HG02885 (cell line): ENCODE data around the gene CPLX4.

ENCODE experiments used
- ATAC-seq: cut with Tn5 transposase; IDR thresholded peaks from one replicate; pipeline ENCODE4 v1.9.1; 2021; ENCODE audit warnings: mild to moderate bottlenecking; ENCODE audit not compliant: unreplicated experiment, poor library complexity

CPLX4 gene

GRCh38 chr18:59308248-59308937, 10.1 kb downstream of the CPLX4 start:
- peak; percentile 93 for ATAC-seq

GRCh38 chr18:59306640-59307039, 11.8 kb downstream of the CPLX4 start:
- ATAC-seq = no peak

- no peak for ATAC-seq
Measured at GRCh38 chr18:59305295-59305694, 13.2 kb downstream of the CPLX4 start.

- ATAC-seq = no peak
Measured at GRCh38 chr18:59303656-59304195, 14.7 kb downstream of the CPLX4 start.

- ATAC-seq = no peak
Measured at GRCh38 chr18:59303006-59303405, 15.4 kb downstream of the CPLX4 start.

GRCh38 chr18:59301929-59302328, 16.5 kb downstream of the CPLX4 start:
- no peak for ATAC-seq

GRCh38 chr18:59300676-59301285, 17.7 kb downstream of the CPLX4 start:
- no peak for ATAC-seq

GRCh38 chr18:59298871-59299270, 19.6 kb downstream of the CPLX4 start:
- no peak for ATAC-seq

- no peak for ATAC-seq
Measured at GRCh38 chr18:59293317-59293716, 25.1 kb downstream of the CPLX4 start.

- ATAC-seq = no peak
Measured at GRCh38 chr18:59286341-59286740, 32.1 kb downstream of the CPLX4 start.

- no peak for ATAC-seq
Measured at GRCh38 chr18:59282341-59282740, 36.1 kb downstream of the CPLX4 start.

GRCh38 chr18:59279722-59280121, 38.7 kb downstream of the CPLX4 start:
- no peak for ATAC-seq

GRCh38 chr18:59279193-59279592, 39.3 kb downstream of the CPLX4 start:
- ATAC-seq = no peak

GRCh38 chr18:59278793-59279192, 39.7 kb downstream of the CPLX4 start:
- ATAC-seq = no peak

GRCh38 chr18:59276047-59276446, 42.4 kb downstream of the CPLX4 start:
- ATAC-seq = no peak

GRCh38 chr18:59275406-59275949, 43.0 kb downstream of the CPLX4 start:
- ATAC-seq = no peak

GRCh38 chr18:59274533-59274928, 43.9 kb downstream of the CPLX4 start:
- ATAC-seq = no peak

- no peak for ATAC-seq
Measured at GRCh38 chr18:59273759-59274532, 44.5 kb downstream of the CPLX4 start.

- ATAC-seq = peak; percentile 52
Measured at GRCh38 chr18:59272891-59273758, 45.3 kb downstream of the CPLX4 start, which contains the start of gene RAX. RAX (minus strand) TSS chr18:59273454; CDS start chr18:59273206, 248 bp downstream.
